Measurements from ENCODE around the gene SMAD6. TPM values are rescaled to one million over a fixed set of nuclear protein-coding genes. Genes with fewer than 3 reads are reported as not detected.

The SMAD6 gene
- total and polyA plus RNA-seq, 7 experiments from 2014 or later, result 0.27 to 0.76 (median 0.40) TPM; not detected in 2

- H3K36me3 Mint-ChIP-seq, result no peaks in the 10 kb centered on the region
- Histone ChIP-seq H3K27ac (ENCODE audit: low read depth, low read length) (no peak overlapping the region), H3K9me3 (ENCODE audit: control insufficient read depth in 2 of 3, low read length in 3 of 3) (no peaks in the 10 kb centered on the region), H3K4me1 (ENCODE audit: control insufficient read depth in 2 of 2, insufficient read depth in 2 of 2, low read length in 2 of 2) (no peaks in the 10 kb centered on the region), H3K27me3 (ENCODE audit: control insufficient read depth in 2 of 2, insufficient read depth in 2 of 2, low read length in 2 of 2) (no peaks in the 10 kb centered on the region), H3K36me3 (ENCODE audit: control insufficient read depth in 2 of 3, insufficient read depth in 3 of 3, low read length in 3 of 3) (no peaks in the 10 kb centered on the region), H3K4me3 (ENCODE audit: low read length) (no peak overlapping the region)
- peaks cover 0 to 2% (median 0%) of the 10 kb centered on the region in 7 donors for H3K4me1 Mint-ChIP-seq
- no peak overlapping the region for H3K27ac Mint-ChIP-seq
- DNase-seq, result no peak
- CTCF ChIA-PET, result no interaction called here
- peaks cover 0 to 2% (median 0%) of the 10 kb centered on the region in 11 donors for H3K9me3 Mint-ChIP-seq
- ATAC-seq, result no peak
- intact Hi-C loops (cut with micrococcal nuclease), result no loop called here
- no peak overlapping the region for H3K4me3 Mint-ChIP-seq
- POLR2A ChIA-PET, result no interaction called here
- H3K27me3 Mint-ChIP-seq, result peaks cover 0 to 2% (median 0%) of the 10 kb centered on the region in 5 donors
These were observed 40.5 kb upstream of the SMAD6 start for GRCh38 chr15:66661432-66662096.

- DNase-seq (no peak), ATAC-seq (no peak)
- H3K9me3 Mint-ChIP-seq, result peaks cover 0 to 5% (median 0%) of the 10 kb centered on the region in 11 donors
- peaks cover 0 to 2% (median 0%) of the 10 kb centered on the region in 7 donors for H3K4me1 Mint-ChIP-seq
- intact Hi-C loops (cut with micrococcal nuclease), result no loop called here
- ChIA-PET POLR2A (no interaction called here), CTCF (no interaction called here)
- no peak overlapping the region for H3K4me3 ChIP-seq (ENCODE audit: low read length)
- no peak overlapping the region for H3K27ac Mint-ChIP-seq
- H3K4me1 ChIP-seq (ENCODE audit: control insufficient read depth in 2 of 2, insufficient read depth in 2 of 2, low read length in 2 of 2), result no peaks in the 10 kb centered on the region
- no peaks in the 10 kb centered on the region for H3K36me3 ChIP-seq (ENCODE audit: control insufficient read depth in 2 of 3, insufficient read depth in 3 of 3, low read length in 3 of 3)
- H3K9me3 ChIP-seq (ENCODE audit: control insufficient read depth in 2 of 3, low read length in 3 of 3), result no peaks in the 10 kb centered on the region
- H3K36me3 Mint-ChIP-seq, result no peaks in the 10 kb centered on the region
- no peaks in the 10 kb centered on the region for H3K27me3 ChIP-seq (ENCODE audit: control insufficient read depth in 2 of 2, insufficient read depth in 2 of 2, low read length in 2 of 2)
- H3K27ac ChIP-seq (ENCODE audit: low read depth, low read length), result no peak overlapping the region
- no peak overlapping the region for H3K4me3 Mint-ChIP-seq
- peaks cover 0 to 3% (median 0%) of the 10 kb centered on the region in 5 donors for H3K27me3 Mint-ChIP-seq
These were observed 39.5 kb upstream of the SMAD6 start for GRCh38 chr15:66662522-66662921.

- H3K27ac ChIP-seq (ENCODE audit: low read depth, low read length), result no peak overlapping the region
- ChIA-PET POLR2A (no interaction called here), CTCF (no interaction called here)
- no peaks in the 10 kb centered on the region for H3K36me3 Mint-ChIP-seq
- no peak overlapping the region for H3K4me3 Mint-ChIP-seq
- H3K4me3 ChIP-seq (ENCODE audit: low read length), result no peak overlapping the region
- no peaks in the 10 kb centered on the region for H3K27me3 ChIP-seq (ENCODE audit: control insufficient read depth in 2 of 2, insufficient read depth in 2 of 2, low read length in 2 of 2)
- no peaks in the 10 kb centered on the region for H3K36me3 ChIP-seq (ENCODE audit: control insufficient read depth in 2 of 3, insufficient read depth in 3 of 3, low read length in 3 of 3)
- no peaks in the 10 kb centered on the region for H3K4me1 ChIP-seq (ENCODE audit: control insufficient read depth in 2 of 2, insufficient read depth in 2 of 2, low read length in 2 of 2)
- peaks cover 0 to 3% (median 0%) of the 10 kb centered on the region in 5 donors for H3K27me3 Mint-ChIP-seq
- no peaks in the 10 kb centered on the region for H3K9me3 ChIP-seq (ENCODE audit: control insufficient read depth in 2 of 3, low read length in 3 of 3)
- H3K9me3 Mint-ChIP-seq, result peaks cover 0 to 8% (median 3%) of the 10 kb centered on the region in 11 donors
- DNase-seq, result no peak
- peaks cover 0 to 2% (median 0%) of the 10 kb centered on the region in 7 donors for H3K4me1 Mint-ChIP-seq
- ATAC-seq, result no peak
- H3K27ac Mint-ChIP-seq, result no peak overlapping the region
- intact Hi-C loops (cut with micrococcal nuclease), result no loop called here
These were observed 38.4 kb upstream of the SMAD6 start for GRCh38 chr15:66663664-66664063.

- no peaks in the 10 kb centered on the region for H3K36me3 ChIP-seq (ENCODE audit: control insufficient read depth in 2 of 3, insufficient read depth in 3 of 3, low read length in 3 of 3)
- Mint-ChIP-seq H3K27ac (no peak overlapping the region), H3K9me3 (peaks cover 0 to 8% (median 3%) of the 10 kb centered on the region in 11 donors), H3K36me3 (no peaks in the 10 kb centered on the region), H3K4me3 (no peak overlapping the region), H3K4me1 (peaks cover 7 to 21% (median 9%) of the 10 kb centered on the region in 7 donors), H3K27me3 (peaks cover 0 to 3% (median 0%) of the 10 kb centered on the region in 5 donors)
- DNase-seq (no peak), ATAC-seq (no peak)
- no peak overlapping the region for H3K4me3 ChIP-seq (ENCODE audit: low read length)
- intact Hi-C loops (cut with micrococcal nuclease), result no loop called here
- H3K27me3 ChIP-seq (ENCODE audit: control insufficient read depth in 2 of 2, insufficient read depth in 2 of 2, low read length in 2 of 2), result no peaks in the 10 kb centered on the region
- peaks cover 0 to 7% of the 10 kb centered on the region in 2 donors for H3K4me1 ChIP-seq (ENCODE audit: control insufficient read depth in 2 of 2, insufficient read depth in 2 of 2, low read length in 2 of 2)
- H3K27ac ChIP-seq (ENCODE audit: low read depth, low read length), result no peak overlapping the region
- H3K9me3 ChIP-seq (ENCODE audit: control insufficient read depth in 2 of 3, low read length in 3 of 3), result no peaks in the 10 kb centered on the region
- CTCF ChIA-PET, result interaction anchor here (0.6 kb wide), 1 partner anchor 46 kb away, joined by 3 read pairs; no protein-coding TSS in a partner anchor
- POLR2A ChIA-PET, result no interaction called here
These were observed 31.9 kb upstream of the SMAD6 start for GRCh38 chr15:66670175-66670574.

- CTCF ChIA-PET, result no interaction called here
- Mint-ChIP-seq H3K27me3 (peaks cover 0 to 3% (median 0%) of the 10 kb centered on the region in 5 donors), H3K36me3 (no peaks in the 10 kb centered on the region), H3K4me3 (no peak overlapping the region), H3K4me1 (peaks cover 10 to 25% (median 15%) of the 10 kb centered on the region in 7 donors), H3K27ac (peak overlapping the region in 1 of 9 donors; percentile 43), H3K9me3 (peaks cover 0 to 8% (median 3%) of the 10 kb centered on the region in 11 donors)
- intact Hi-C loops (cut with micrococcal nuclease), result no loop called here
- Histone ChIP-seq H3K27ac (ENCODE audit: low read depth, low read length) (no peak overlapping the region), H3K36me3 (ENCODE audit: control insufficient read depth in 2 of 3, insufficient read depth in 3 of 3, low read length in 3 of 3) (no peaks in the 10 kb centered on the region), H3K4me1 (ENCODE audit: control insufficient read depth in 2 of 2, insufficient read depth in 2 of 2, low read length in 2 of 2) (peaks cover 0 to 7% of the 10 kb centered on the region in 2 donors), H3K9me3 (ENCODE audit: control insufficient read depth in 2 of 3, low read length in 3 of 3) (no peaks in the 10 kb centered on the region), H3K27me3 (ENCODE audit: control insufficient read depth in 2 of 2, insufficient read depth in 2 of 2, low read length in 2 of 2) (no peaks in the 10 kb centered on the region), H3K4me3 (ENCODE audit: low read length) (no peak overlapping the region)
- no peak for DNase-seq
- no peak for ATAC-seq
- POLR2A ChIA-PET, result no interaction called here
These were observed 31.1 kb upstream of the SMAD6 start for GRCh38 chr15:66670762-66671580.

- no peak overlapping the region for H3K27ac ChIP-seq (ENCODE audit: low read depth, low read length)
- DNase-seq (no peak), ATAC-seq (no peak)
- H3K4me1 ChIP-seq (ENCODE audit: control insufficient read depth in 2 of 2, insufficient read depth in 2 of 2, low read length in 2 of 2), result peaks cover 0 to 7% of the 10 kb centered on the region in 2 donors
- peak overlapping the region in 1 of 10 donors; percentile 13 for H3K4me3 Mint-ChIP-seq
- peak overlapping the region in 4 of 9 donors; percentile 15 to 68 (median 34) for H3K27ac Mint-ChIP-seq
- CTCF ChIA-PET, result no interaction called here
- no peaks in the 10 kb centered on the region for H3K36me3 ChIP-seq (ENCODE audit: control insufficient read depth in 2 of 3, insufficient read depth in 3 of 3, low read length in 3 of 3)
- H3K9me3 Mint-ChIP-seq, result peaks cover 0 to 2% (median under 1%) of the 10 kb centered on the region in 11 donors
- POLR2A ChIA-PET, result no interaction called here
- peaks cover 10 to 25% (median 17%) of the 10 kb centered on the region in 7 donors for H3K4me1 Mint-ChIP-seq
- H3K27me3 ChIP-seq (ENCODE audit: control insufficient read depth in 2 of 2, insufficient read depth in 2 of 2, low read length in 2 of 2), result no peaks in the 10 kb centered on the region
- no peaks in the 10 kb centered on the region for H3K36me3 Mint-ChIP-seq
- intact Hi-C loops (cut with micrococcal nuclease), result no loop called here
- no peaks in the 10 kb centered on the region for H3K27me3 Mint-ChIP-seq
- H3K4me3 ChIP-seq (ENCODE audit: low read length), result no peak overlapping the region
- H3K9me3 ChIP-seq (ENCODE audit: control insufficient read depth in 2 of 3, low read length in 3 of 3), result no peaks in the 10 kb centered on the region
These were observed 29.2 kb upstream of the SMAD6 start for GRCh38 chr15:66672867-66673266.
